Peyer's patch (tissue), 4 donors: Measurements from ENCODE around the gene ASGR1. TPM values are rescaled to one million over a fixed set of nuclear protein-coding genes. Genes with fewer than 3 reads are reported as not detected.
A peak's percentile ranks its signal among the peaks of the same experiment; 100 is the strongest.

Experiments used
- DNase-seq, 3 donors: peaks; one replicate each; pipeline ENCODE4 v3.0.0-alpha.2; 2017 to 2019
- H3K27ac ChIP-seq, 4 donors: fragments of 200-600 bp; sonication (generic); one replicate each; pipeline ENCODE4 v1.5.1; 2016 to 2019
- H3K27me3 ChIP-seq, 2 donors: fragments of 200-600 bp; sonication (generic); one replicate each; pipeline ENCODE4 v1.5.1; 2019
- H3K36me3 ChIP-seq, 3 donors: fragments of 200-600 bp; sonication (generic); one replicate each; pipeline ENCODE4 v1.5.1; 2016 to 2019
- H3K4me1 ChIP-seq, 4 donors: fragments of 200-600 bp; sonication (generic); one replicate each; pipeline ENCODE4 v1.5.1; 2016 to 2019
- H3K4me3 ChIP-seq, 4 donors: fragments of 200-600 bp; sonication (generic); 1 replicate in 3 of 4; 2 replicates in 1 of 4; pipeline ENCODE4 v1.5.1; 2016 to 2019; ENCODE audit warnings: mild to moderate bottlenecking in 1 of 4
- H3K9me3 ChIP-seq, 4 donors: fragments of 200-600 bp; sonication (generic); one replicate each; pipeline ENCODE4 v1.5.1; 2016 to 2019; ENCODE audit warnings: mild to moderate bottlenecking in 1 of 4
- POLR2A ChIP-seq, 2 donors: fragments of 450-650 bp; IDR thresholded peaks; one replicate each; pipeline ENCODE4 v1.5.1; 2017; ENCODE audit warnings: antibody characterized with exemption in 2 of 2, mild to moderate bottlenecking in 2 of 2, moderate library complexity in 2 of 2
- total RNA-seq, 4 donors: library from RNA; depleted of rRNA; stranded (reverse); fragments of >200 nt; gene quantifications; one replicate each; pipeline ENCODE4 v1.1.0, GENCODE V29; 2016
- TF ChIP-seq, protein P1 (sequence below), 6 experiments: fragments of 450-650 bp in 4 of 6; fragments of 200-600 bp in 2 of 6; sonication (generic) in 1 of 6; IDR thresholded peaks; one replicate each; pipeline ENCODE4 v1.5.1; 2017 to 2019; ENCODE audit warnings: antibody characterized with exemption in 6 of 6, mild to moderate bottlenecking in 3 of 6, moderate library complexity in 1 of 6

Gene ASGR1
- total RNA-seq, 4 donors from 2014 or later, result 0.88 to 2.5 (median 0.94) TPM; not detected in 1

DNA sequence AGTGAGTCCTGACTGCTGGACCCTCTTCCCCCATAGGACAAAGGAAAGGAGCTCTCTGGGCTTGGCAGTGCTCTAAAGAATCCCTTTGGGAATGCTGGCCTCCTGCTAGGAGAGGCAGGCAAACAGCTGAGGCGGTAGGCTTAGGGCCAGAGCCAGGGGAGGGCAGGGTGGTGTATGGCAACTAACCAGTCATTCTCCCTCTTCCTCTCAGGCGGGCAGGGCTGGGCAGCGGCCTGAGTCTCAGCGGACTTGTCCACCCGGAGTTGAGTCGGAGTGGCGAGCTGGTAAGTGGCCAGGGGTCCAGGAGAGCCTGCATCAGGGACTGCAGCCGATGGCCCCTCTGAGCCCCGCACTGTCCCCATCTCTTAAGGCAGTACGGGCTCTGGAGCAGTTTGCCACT, 44.9 kb upstream of the ASGR1 start:
- TF ChIP-seq, protein P1, sequence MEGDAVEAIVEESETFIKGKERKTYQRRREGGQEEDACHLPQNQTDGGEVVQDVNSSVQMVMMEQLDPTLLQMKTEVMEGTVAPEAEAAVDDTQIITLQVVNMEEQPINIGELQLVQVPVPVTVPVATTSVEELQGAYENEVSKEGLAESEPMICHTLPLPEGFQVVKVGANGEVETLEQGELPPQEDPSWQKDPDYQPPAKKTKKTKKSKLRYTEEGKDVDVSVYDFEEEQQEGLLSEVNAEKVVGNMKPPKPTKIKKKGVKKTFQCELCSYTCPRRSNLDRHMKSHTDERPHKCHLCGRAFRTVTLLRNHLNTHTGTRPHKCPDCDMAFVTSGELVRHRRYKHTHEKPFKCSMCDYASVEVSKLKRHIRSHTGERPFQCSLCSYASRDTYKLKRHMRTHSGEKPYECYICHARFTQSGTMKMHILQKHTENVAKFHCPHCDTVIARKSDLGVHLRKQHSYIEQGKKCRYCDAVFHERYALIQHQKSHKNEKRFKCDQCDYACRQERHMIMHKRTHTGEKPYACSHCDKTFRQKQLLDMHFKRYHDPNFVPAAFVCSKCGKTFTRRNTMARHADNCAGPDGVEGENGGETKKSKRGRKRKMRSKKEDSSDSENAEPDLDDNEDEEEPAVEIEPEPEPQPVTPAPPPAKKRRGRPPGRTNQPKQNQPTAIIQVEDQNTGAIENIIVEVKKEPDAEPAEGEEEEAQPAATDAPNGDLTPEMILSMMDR (IDR thresholded peaks at IDR 0.05), result no peak
- TF ChIP-seq POLR2A (IDR thresholded peaks at IDR 0.05), result no peak
- Histone ChIP-seq H3K27ac (peak overlapping the region in 1 of 4 donors; percentile 100), H3K27me3 (no peaks in the 10 kb centered on the region), H3K9me3 (no peaks in the 10 kb centered on the region), H3K4me1 (peaks cover 3 to 23% (median 9%) of the 10 kb centered on the region in 4 donors), H3K36me3 (peaks cover 0 to 72% (median 0%) of the 10 kb centered on the region in 3 donors), H3K4me3 (no peak overlapping the region)
- DNase-seq, result no peak

DNA sequence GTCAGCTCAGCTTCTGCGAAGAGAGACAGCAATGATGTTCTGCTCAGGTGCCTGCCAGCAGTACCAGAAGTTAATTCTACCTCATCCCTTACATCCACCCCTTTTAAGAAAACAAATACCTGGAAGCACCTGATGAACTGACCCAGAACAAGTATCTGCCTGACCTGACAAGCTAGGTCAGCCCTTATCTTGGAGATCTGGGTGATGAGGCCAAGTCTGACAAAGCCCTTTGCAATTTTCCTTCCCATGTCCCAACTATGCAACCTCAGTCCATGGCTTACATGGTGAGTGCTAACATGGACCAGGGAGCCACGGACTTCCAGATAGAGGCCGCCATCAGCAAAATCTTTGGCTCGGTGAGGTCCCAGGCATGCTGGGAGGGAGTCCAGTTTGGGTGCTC, 44.2 kb upstream of the ASGR1 start:
- H3K4me3 ChIP-seq, result no peak overlapping the region
- DNase-seq, result no peak
- peaks cover 0 to 66% (median 0%) of the 10 kb centered on the region in 3 donors for H3K36me3 ChIP-seq
- H3K27ac ChIP-seq, result peak overlapping the region in 1 of 4 donors; percentile 100
- TF ChIP-seq, protein P1 (IDR thresholded peaks at IDR 0.05), result no peak
- TF ChIP-seq POLR2A (IDR thresholded peaks at IDR 0.05), result no peak
- H3K4me1 ChIP-seq, result peaks cover 5 to 29% (median 11%) of the 10 kb centered on the region in 4 donors
- no peaks in the 10 kb centered on the region for H3K9me3 ChIP-seq
- no peaks in the 10 kb centered on the region for H3K27me3 ChIP-seq

DNA sequence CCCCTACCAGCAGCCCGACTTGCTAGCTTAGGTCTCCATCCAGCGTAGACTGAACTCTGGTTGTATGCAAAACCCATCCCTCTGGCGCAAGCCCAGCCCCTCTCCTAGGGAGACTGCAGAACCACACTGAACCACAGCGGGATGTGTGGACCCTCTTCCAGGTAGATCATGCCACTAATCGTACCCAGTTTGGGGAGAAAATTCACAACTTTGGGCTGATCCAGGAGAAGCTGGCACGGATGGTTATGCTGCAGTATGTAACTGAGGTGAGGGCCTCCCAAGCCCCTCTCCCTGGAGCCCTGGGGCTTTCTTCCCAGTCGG, 43.8 kb upstream of the ASGR1 start:
- no peaks in the 10 kb centered on the region for H3K9me3 ChIP-seq
- no peak overlapping the region for H3K4me3 ChIP-seq
- DNase-seq, result no peak
- H3K27ac ChIP-seq, result peak overlapping the region in 1 of 4 donors; percentile 100
- no peak for TF ChIP-seq POLR2A (IDR thresholded peaks at IDR 0.05)
- TF ChIP-seq, protein P1 (IDR thresholded peaks at IDR 0.05), result no peak
- peaks cover 0 to 63% (median 0%) of the 10 kb centered on the region in 3 donors for H3K36me3 ChIP-seq
- no peaks in the 10 kb centered on the region for H3K27me3 ChIP-seq
- H3K4me1 ChIP-seq, result peaks cover 5 to 33% (median 13%) of the 10 kb centered on the region in 4 donors

DNA sequence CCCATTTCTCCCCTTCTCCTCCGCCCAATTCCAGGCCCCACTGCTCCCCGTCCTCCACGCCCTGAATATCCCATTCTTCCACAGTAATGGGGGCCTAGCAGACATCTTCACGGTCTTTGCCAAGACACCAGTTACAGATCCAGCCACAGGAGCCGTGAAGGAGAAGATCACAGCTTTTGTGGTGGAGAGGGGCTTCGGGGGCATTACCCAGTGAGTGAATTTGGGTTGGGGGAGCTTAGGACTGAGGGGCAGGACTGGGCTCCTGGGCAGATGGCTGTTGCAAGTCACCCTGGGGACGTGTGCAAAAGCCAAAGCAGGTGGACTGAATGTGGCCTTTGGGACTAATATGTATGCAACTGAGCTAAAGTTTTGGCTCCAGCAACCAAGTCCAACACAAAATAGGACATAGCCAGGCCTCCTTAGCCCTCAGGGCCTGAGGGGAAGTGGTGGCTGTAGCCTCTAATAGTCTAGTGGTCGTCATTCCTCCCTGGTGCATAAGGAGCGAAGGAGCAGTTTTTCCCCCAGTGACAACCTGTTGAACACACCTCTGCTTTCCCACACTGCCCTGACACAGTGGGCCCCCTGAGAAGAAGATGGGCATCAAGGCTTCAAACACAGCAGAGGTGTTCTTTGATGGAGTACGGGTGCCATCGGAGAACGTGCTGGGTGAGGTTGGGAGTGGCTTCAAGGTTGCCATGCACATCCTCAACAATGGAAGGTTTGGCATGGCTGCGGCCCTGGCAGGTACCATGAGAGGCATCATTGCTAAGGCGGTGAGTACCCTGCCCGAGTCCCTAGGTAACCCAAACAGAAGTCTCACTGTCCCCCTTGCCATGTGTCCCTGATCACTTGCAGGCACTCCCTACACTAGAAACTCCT, 43.2 kb upstream of the ASGR1 start:
- DNase-seq, result no peak
- Histone ChIP-seq H3K9me3 (no peaks in the 10 kb centered on the region), H3K27me3 (no peaks in the 10 kb centered on the region), H3K36me3 (peaks cover 0 to 57% (median 0%) of the 10 kb centered on the region in 3 donors), H3K4me3 (peak overlapping the region in 1 of 4 donors; percentile 92), H3K4me1 (peaks cover 5 to 33% (median 13%) of the 10 kb centered on the region in 4 donors), H3K27ac (peak overlapping the region in 1 of 4 donors; percentile 100)
- no peak for TF ChIP-seq POLR2A (IDR thresholded peaks at IDR 0.05)
- TF ChIP-seq, protein P1 (IDR thresholded peaks at IDR 0.05), result no peak

DNA sequence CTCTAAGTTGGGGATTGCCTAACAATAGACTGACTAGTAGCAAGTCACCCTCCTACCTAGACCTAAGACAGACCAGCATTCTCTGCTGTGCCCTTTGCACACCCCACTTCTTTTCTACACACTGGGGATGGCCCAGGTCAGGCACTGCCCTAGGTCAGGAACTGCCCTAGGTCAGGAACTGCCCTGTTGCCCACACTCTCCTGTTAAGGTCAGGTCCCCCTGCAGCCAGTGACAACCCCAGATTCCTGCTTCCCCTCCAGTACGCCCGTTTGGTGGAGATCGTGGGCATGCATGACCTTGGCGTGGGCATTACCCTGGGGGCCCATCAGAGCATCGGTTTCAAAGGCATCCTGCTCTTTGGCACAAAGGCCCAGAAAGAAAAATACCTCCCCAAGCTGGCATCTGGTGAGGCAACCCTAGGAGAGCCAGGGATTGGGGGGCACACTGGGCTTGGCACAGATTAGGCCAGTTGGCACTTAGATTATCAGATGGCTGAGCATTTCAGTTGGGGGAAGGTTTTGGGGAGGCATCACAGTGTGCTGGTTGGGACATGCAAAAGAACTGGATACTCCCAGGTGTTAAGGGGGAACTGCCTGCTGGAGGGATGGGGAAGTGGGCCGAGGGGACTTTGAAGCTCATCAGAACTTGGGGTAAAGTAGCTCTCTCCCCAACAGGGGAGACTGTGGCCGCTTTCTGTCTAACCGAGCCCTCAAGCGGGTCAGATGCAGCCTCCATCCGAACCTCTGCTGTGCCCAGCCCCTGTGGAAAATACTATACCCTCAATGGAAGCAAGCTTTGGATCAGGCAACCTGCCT, 42.3 kb upstream of the ASGR1 start:
- Histone ChIP-seq H3K9me3 (no peaks in the 10 kb centered on the region), H3K36me3 (peaks cover 0 to 49% (median 0%) of the 10 kb centered on the region in 3 donors), H3K27ac (peak overlapping the region; percentile 91 to 100 (median 94)), H3K4me1 (peaks cover 5 to 39% (median 13%) of the 10 kb centered on the region in 4 donors), H3K4me3 (peak overlapping the region in 2 of 4 donors; percentile 75 to 92), H3K27me3 (no peaks in the 10 kb centered on the region)
- TF ChIP-seq, protein P1 (IDR thresholded peaks at IDR 0.05), result no peak
- TF ChIP-seq POLR2A (IDR thresholded peaks at IDR 0.05), result no peak
- no peak for DNase-seq
